HCT116 (cell line): ENCODE results near the gene IL22RA1. TPM values are rescaled to one million over a fixed set of nuclear protein-coding genes. Genes with fewer than 3 reads are reported as not detected.

Experiments used
- ATAC-seq: fragments of 200-7000 bp; cut with Tn5 transposase; 2 replicates; pipeline ENCODE4 v1.9.1; 2020; ENCODE audit warnings: mild to moderate bottlenecking, moderate library complexity
- BruUV-seq: library from RNA; stranded (reverse); fragments of 400-500 nt; replicated peaks from 2 replicates; lab custom pipeline; 2021; lab: Mats Ljungman, UMichigan
- CTCF ChIA-PET: fragments of 300-600 bp; sonication (Branson Sonifier 250); formaldehyde crosslinking; loops from one replicate; lab custom pipeline; 2021; ENCODE audit warnings: antibody characterized with exemption; lab: Charles Lee
- POLR2A ChIA-PET: fragments of 300-600, 350-600 bp; sonication (Branson Sonifier 250); formaldehyde crosslinking; loops from one replicate; lab custom pipeline; 2021; ENCODE audit warnings: antibody characterized with exemption; lab: Charles Lee
- RAD21 ChIA-PET, 2 experiments: fragments of 300-600 bp; sonication (Branson Sonifier 250); formaldehyde crosslinking; loops; one replicate each; lab custom pipeline; 2023; ENCODE audit warnings: low total read pairs in 2 of 2; ENCODE audit not compliant: uncharacterized antibody in 2 of 2, unreplicated experiment in 2 of 2, low non-redundant PET in 1 of 2; lab: Charles Lee
- DNase-seq: peaks from one replicate; pipeline ENCODE4 v3.0.0-alpha.2; 2010; ENCODE audit warnings: low read depth, low spot score
- H2AFZ ChIP-seq: fragments of 200-600 bp; shearing (Covaris generic), sonication (generic); 2 replicates; pipeline ENCODE4 v1.6.1; 2017; ENCODE audit warnings: low read depth, mixed run types, mixed read lengths, antibody characterized with exemption, low read length; ENCODE audit not compliant: poor library complexity, severe bottlenecking
- H3K27ac ChIP-seq: 2 replicates; pipeline ENCODE4 v1.5.1; 2012; ENCODE audit warnings: low read depth, low read length
- H3K27me3 ChIP-seq: fragments of 200-600 bp; sonication (generic); 2 replicates; pipeline ENCODE4 v1.6.1; 2016; ENCODE audit warnings: mixed run types, low read length, mixed read lengths; ENCODE audit not compliant: insufficient read depth
- H3K36me3 ChIP-seq, 2 experiments: fragments of 200-500 bp in 1 of 2; fragments of 200-600 bp in 1 of 2; sonication (Bioruptor generic) in 1 of 2; sonication (generic) in 1 of 2; 2 replicates each; pipeline versions ENCODE4 v1.5.1 to v1.6.1; 2014 to 2016; ENCODE audit warnings: low read length in 2 of 2, inconsistent platforms in 1 of 2, mixed read lengths in 1 of 2, mixed run types in 1 of 2; ENCODE audit not compliant: insufficient read depth in 2 of 2, control insufficient read depth in 1 of 2
- H3K4me1 ChIP-seq, 2 experiments: fragments of 200-600 bp in 1 of 2; sonication (generic) in 1 of 2; 2 replicates each; pipeline versions ENCODE4 v1.5.1 to v1.6.1; 2012 to 2017; ENCODE audit warnings: low read length in 2 of 2, inconsistent platforms in 1 of 2, mild to moderate bottlenecking in 1 of 2, mixed read lengths in 1 of 2, mixed run types in 1 of 2, moderate library complexity in 1 of 2; ENCODE audit not compliant: insufficient read depth in 2 of 2, control insufficient read depth in 1 of 2
- H3K4me2 ChIP-seq: fragments of 200-600 bp; sonication (generic); 2 replicates; pipeline ENCODE4 v1.6.1; 2017; ENCODE audit warnings: mixed run types, low read length, mixed read lengths
- H3K4me3 ChIP-seq, 2 experiments: fragments of 200-600 bp in 1 of 2; sonication (generic) in 1 of 2; replicated peaks in 1 of 2; 2 replicates each; pipeline ENCODE4 v1.5.1; 2011 to 2016; ENCODE audit warnings: low read length in 2 of 2, control low read depth in 1 of 2, low read depth in 1 of 2, mild to moderate bottlenecking in 1 of 2, mixed read lengths in 1 of 2, mixed run types in 1 of 2
- H3K79me2 ChIP-seq: fragments of 200-600 bp; sonication (generic); 2 replicates; pipeline ENCODE4 v1.6.1; 2017; ENCODE audit warnings: mild to moderate bottlenecking, mixed run types, low read length, moderate library complexity, mixed read lengths; ENCODE audit not compliant: insufficient read depth
- H3K9ac ChIP-seq: fragments of 200-600 bp; sonication (generic); 2 replicates; pipeline ENCODE4 v1.6.1; 2016; ENCODE audit warnings: low read length, mixed read lengths
- H3K9me2 ChIP-seq: fragments of 200-600 bp; sonication (generic), shearing (Covaris generic); 2 replicates; pipeline ENCODE4 v1.6.1; 2017; ENCODE audit warnings: mixed run types, mild to moderate bottlenecking, moderate library complexity; ENCODE audit not compliant: insufficient read depth
- H3K9me3 ChIP-seq, 2 experiments: fragments of 200-500 bp in 1 of 2; fragments of 200-600 bp in 1 of 2; sonication (Bioruptor generic) in 1 of 2; sonication (generic) in 1 of 2; 2 replicates each; pipeline ENCODE4 v1.6.1; 2014 to 2017; ENCODE audit warnings: low read length in 2 of 2, mixed read lengths in 2 of 2, inconsistent platforms in 1 of 2, low read depth in 1 of 2, mild to moderate bottlenecking in 1 of 2, mixed run types in 1 of 2, moderate library complexity in 1 of 2; ENCODE audit not compliant: control insufficient read depth in 1 of 2, insufficient read depth in 1 of 2
- H4K20me1 ChIP-seq: fragments of 200-600 bp; sonication (generic), shearing (Covaris generic); 2 replicates; pipeline ENCODE4 v1.6.1; 2017; ENCODE audit warnings: mixed run types, mild to moderate bottlenecking, moderate library complexity; ENCODE audit not compliant: insufficient read depth
- ATF3 ChIP-seq: IDR thresholded peaks from 2 replicates; pipeline ENCODE4 v1.6.1; 2012
- CBX3 ChIP-seq: IDR thresholded peaks from 2 replicates; pipeline ENCODE4 v1.6.1; 2012; ENCODE audit warnings: low read depth
- CTCF ChIP-seq, 3 experiments: fragments of 200-600 bp in 1 of 3; sonication (generic) in 1 of 3; IDR thresholded peaks in 2 of 3; conservative IDR thresholded peaks in 1 of 3; 2 replicates each; pipeline ENCODE4 v1.5.1; 2012 to 2017; ENCODE audit warnings: low read depth in 2 of 3, low read length in 2 of 3, antibody characterized with exemption in 1 of 3, borderline replicate concordance in 1 of 3, control low read depth in 1 of 3, mild to moderate bottlenecking in 1 of 3, mixed read lengths in 1 of 3, mixed run types in 1 of 3, moderate library complexity in 1 of 3; ENCODE audit not compliant: insufficient read depth in 1 of 3
- EGR1 ChIP-seq: IDR thresholded peaks from 2 replicates; pipeline ENCODE4 v1.6.1; 2012; ENCODE audit warnings: low read depth
- EZH2phosphoT487 ChIP-seq: fragments of 200-600 bp; IDR thresholded peaks from 2 replicates; pipeline ENCODE4 v1.6.1; 2018; ENCODE audit warnings: antibody characterized with exemption, borderline replicate concordance
- FOSL1 ChIP-seq: IDR thresholded peaks from 2 replicates; pipeline ENCODE4 v1.6.1; 2012; ENCODE audit warnings: low read depth
- JUND ChIP-seq: IDR thresholded peaks from 2 replicates; pipeline ENCODE4 v1.6.1; 2012
- POLR2A ChIP-seq: IDR thresholded peaks from 2 replicates; pipeline ENCODE4 v1.7.0; 2011; ENCODE audit warnings: borderline replicate concordance; ENCODE audit not compliant: insufficient read depth, insufficient read length; ENCODE audit errors: extremely low read depth
- POLR2AphosphoS5 ChIP-seq: IDR thresholded peaks from 2 replicates; pipeline ENCODE4 v1.6.1; 2011; ENCODE audit warnings: mild to moderate bottlenecking, low read depth, low read length, moderate library complexity
- ZNF274 ChIP-seq: fragments of 200-500 bp; sonication (Bioruptor generic); IDR thresholded peaks from 2 replicates; pipeline ENCODE4 v1.6.1; 2014; ENCODE audit warnings: mild to moderate bottlenecking, low read depth, low read length, inconsistent platforms
- intact Hi-C: fragments of 100-400 bp; cut with micrococcal nuclease; formaldehyde crosslinking; loops from 2 replicates; pipeline ENCODE4 v1.10.0; 2022
- total RNA-seq: library from RNA; stranded (reverse); gene quantifications from one replicate; pipeline ENCODE4 v1.2.1, GENCODE V29; 2021; ENCODE audit not compliant: unreplicated experiment

The IL22RA1 gene
- total RNA-seq, 1 experiment from 2014 or later: 2.1 TPM

- no peaks in the 10 kb centered on the region for H3K4me1 ChIP-seq
- no peak for DNase-seq
- CTCF ChIA-PET: no interaction called here
- H3K4me3 ChIP-seq: no peak overlapping the region
- POLR2A ChIA-PET: no interaction called here
- H3K4me2 ChIP-seq: no peak overlapping the region
- no peaks in the 10 kb centered on the region for H3K9me2 ChIP-seq
- H3K36me3 ChIP-seq: no peaks in the 10 kb centered on the region
- no peaks in the 10 kb centered on the region for H3K9me3 ChIP-seq
- TF ChIP-seq EGR1 (no peak), ATF3 (no peak), POLR2AphosphoS5 (no peak), ZNF274 (no peak), FOSL1 (no peak), CBX3 (no peak), JUND (no peak), POLR2A (no peak), CTCF (IDR thresholded peaks at IDR 0.05 in 2 of 3, conservative IDR thresholded peaks at IDR 0.05 in 1 of 3; ENCODE audit: borderline replicate concordance in 1 of 3, insufficient read depth in 1 of 3, low read depth in 2 of 3, low read length in 2 of 3) (no peak), EZH2phosphoT487 (no peak)
- TF ChIP-seq, all 23 proteins: peak for 0
- RAD21 ChIA-PET: no interaction called here
- no peak overlapping the region for H2AFZ ChIP-seq
- no peak overlapping the region for H3K9ac ChIP-seq
- no peaks in the 10 kb centered on the region for H3K27me3 ChIP-seq
- no peaks in the 10 kb centered on the region for H3K79me2 ChIP-seq
- H4K20me1 ChIP-seq: no peaks in the 10 kb centered on the region
- H3K27ac ChIP-seq: no peak overlapping the region
- intact Hi-C loops: no loop called here
- ATAC-seq: no peak
- no TSS peak for BruUV-seq
These were observed 62.8 kb downstream of the IL22RA1 start for GRCh38 chr1:24080131-24080530.
